HepG2 (cell line): Measurements from ENCODE around the gene MMP25. TPM values are rescaled to one million over a fixed set of nuclear protein-coding genes. Genes with fewer than 3 reads are reported as not detected.

Source experiments
- CHD2 ChIP-seq: IDR thresholded peaks from 2 replicates; pipeline ENCODE4 v1.6.1; 2011; ENCODE audit warnings: low read depth, low read length, improper control_type of control experiment
- HCFC1 ChIP-seq: fragments of 150-350 bp; IDR thresholded peaks from 2 replicates; pipeline ENCODE4 v1.6.1; 2014; ENCODE audit warnings: low read depth, low read length
- HNRNPLL ChIP-seq: fragments of 200-400 bp; formaldehyde crosslinking; IDR thresholded peaks from 2 replicates; pipeline ENCODE4 v1.6.1; 2017; ENCODE audit warnings: mild to moderate bottlenecking, low read depth, low read length; ENCODE audit not compliant: poor library complexity, severe bottlenecking
- IRF2 ChIP-seq: IDR thresholded peaks from 2 replicates; pipeline ENCODE4 v1.6.1; 2018; ENCODE audit warnings: missing genetic modification reagents, missing compliant biosample characterization
- KDM2A ChIP-seq: sonication (generic); formaldehyde crosslinking; IDR thresholded peaks from 2 replicates; pipeline ENCODE4 v1.4.0; 2020; ENCODE audit warnings: low read depth, missing genetic modification reagents, borderline replicate concordance
- KLF16 ChIP-seq, 2 experiments: sonication (generic) in 1 of 2; formaldehyde crosslinking in 1 of 2; IDR thresholded peaks; 2 replicates each; pipeline versions ENCODE4 v1.6.1 to v1.8.0; 2016 to 2023; ENCODE audit warnings: missing genetic modification reagents in 2 of 2, missing compliant biosample characterization in 1 of 2
- NR2F2 ChIP-seq: IDR thresholded peaks from 2 replicates; pipeline ENCODE4 v1.6.1; 2012; ENCODE audit warnings: low read depth, inconsistent platforms, borderline replicate concordance
- PHF20 ChIP-seq: sonication (generic); formaldehyde crosslinking; IDR thresholded peaks from 2 replicates; pipeline ENCODE4 v1.5.0; 2020; ENCODE audit warnings: mild to moderate bottlenecking, missing genetic modification reagents
- POLR2G ChIP-seq: fragments of 200-400 bp; formaldehyde crosslinking; IDR thresholded peaks from 2 replicates; pipeline ENCODE4 v1.6.1; 2018; ENCODE audit warnings: mild to moderate bottlenecking, low read depth, low read length, moderate library complexity
- SP2 ChIP-seq: sonication (generic); formaldehyde crosslinking; IDR thresholded peaks from 2 replicates; pipeline ENCODE4 v1.5.1; 2020; ENCODE audit warnings: mild to moderate bottlenecking, missing genetic modification reagents
- STAT5B ChIP-seq: sonication (generic); formaldehyde crosslinking; IDR thresholded peaks from 2 replicates; pipeline ENCODE4 v1.4.0; 2020; ENCODE audit warnings: missing genetic modification reagents
- SUZ12 ChIP-seq: fragments of 150-350 bp; IDR thresholded peaks from 2 replicates; pipeline ENCODE4 v1.6.1; 2014; ENCODE audit warnings: low read depth, low read length
- ZFP41 ChIP-seq: sonication (generic); formaldehyde crosslinking; IDR thresholded peaks from 2 replicates; pipeline ENCODE4 v1.4.0; 2020; ENCODE audit warnings: mild to moderate bottlenecking, missing genetic modification reagents, borderline replicate concordance
- ZNF337 ChIP-seq: sonication (generic); formaldehyde crosslinking; IDR thresholded peaks from 2 replicates; pipeline ENCODE4 v1.5.1; 2020; ENCODE audit warnings: missing genetic modification reagents, low read depth, mild to moderate bottlenecking, borderline replicate concordance
- ZNF501 ChIP-seq: sonication (generic); formaldehyde crosslinking; IDR thresholded peaks from 2 replicates; pipeline ENCODE4 v1.5.1; 2020; ENCODE audit warnings: mild to moderate bottlenecking, moderate library complexity, missing genetic modification reagents
- polyA plus RNA-seq, 8 experiments: library from polyadenylated mRNA; depleted of rRNA in 3 of 8; stranded (reverse) in 7 of 8; unstranded in 1 of 8; fragments of >200 nt; fragmentation: Illumina TruSeq in 4 of 8; extraction: Trizol in 4 of 8; gene quantifications; 2 replicates each; pipeline versions ENCODE4 v1.2.1 to v1.2.3, GENCODE V29; 2011 to 2016; ENCODE audit warnings: low read depth in 4 of 8, missing spikeins in 1 of 8, mixed read lengths in 1 of 8; ENCODE audit not compliant: insufficient read depth in 1 of 8
- total RNA-seq, 5 experiments: library from RNA; depleted of rRNA; stranded (reverse); fragments of >200 nt; fragmentation: Illumina TruSeq; extraction: Trizol; gene quantifications; 2 replicates each; pipeline ENCODE4 v1.2.3, GENCODE V29; 2016; ENCODE audit warnings: low read depth in 1 of 5
- TF ChIP-seq, protein P1 (sequence below): sonication (generic); formaldehyde crosslinking; IDR thresholded peaks from 2 replicates; pipeline ENCODE4 v1.4.0; 2020; ENCODE audit warnings: low read depth, mild to moderate bottlenecking, missing genetic modification reagents
- TF ChIP-seq, protein P2 (sequence below): IDR thresholded peaks from 2 replicates; pipeline ENCODE4 v1.6.1; 2016; ENCODE audit warnings: missing compliant biosample characterization, missing genetic modification reagents, borderline replicate concordance
- TF ChIP-seq, protein P3 (sequence below): sonication (generic); formaldehyde crosslinking; IDR thresholded peaks from 2 replicates; pipeline ENCODE4 v1.9.0; 2021; ENCODE audit warnings: mild to moderate bottlenecking, missing genetic modification reagents
- TF ChIP-seq, protein P4 (sequence below): sonication (generic); formaldehyde crosslinking; IDR thresholded peaks from 2 replicates; pipeline ENCODE4 v1.8.1; 2023; ENCODE audit warnings: mild to moderate bottlenecking, moderate library complexity, missing genetic modification reagents

The MMP25 gene
- total and polyA plus RNA-seq, 2 of the 13 experiments (the other 11 are each of a cell fraction or from before 2014, with no cell fraction given), result 0.04 to 0.08 TPM

DNA sequence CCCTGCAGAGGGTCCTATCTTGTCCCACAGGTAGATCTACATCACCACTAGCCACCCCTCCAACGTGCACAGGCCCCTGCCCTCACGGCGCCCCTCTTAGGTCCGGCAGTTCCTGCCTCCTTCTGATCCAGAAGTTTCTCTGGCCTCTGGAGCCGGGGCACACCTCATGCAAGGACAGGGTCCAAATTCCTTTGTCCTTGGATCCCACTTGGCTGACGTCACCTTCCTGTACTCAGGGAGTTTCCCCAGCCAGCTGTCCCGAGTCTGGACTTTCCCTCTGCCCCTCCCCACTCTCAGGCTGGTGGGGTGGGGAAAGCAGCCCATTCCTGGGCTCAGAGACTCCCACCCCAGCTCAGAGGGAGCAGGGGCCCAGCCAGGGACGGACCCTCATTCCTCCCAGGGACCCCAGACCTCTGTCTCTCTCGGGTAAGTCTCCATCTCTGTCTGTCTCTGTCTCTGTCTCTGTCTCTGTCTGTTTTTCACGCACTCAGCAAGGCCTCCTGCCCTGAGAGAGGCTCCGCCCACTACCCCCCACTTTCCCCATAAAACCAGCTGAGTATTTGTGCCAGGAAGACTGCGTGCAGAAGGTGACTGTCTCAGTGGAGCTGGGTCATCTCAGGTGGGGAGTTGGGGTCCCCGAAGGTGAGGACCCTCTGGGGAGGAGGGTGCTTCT is 18.8 kb downstream of the MMP25 start, which contains the start of gene IL32 (continued):
- TF ChIP-seq, protein P1, sequence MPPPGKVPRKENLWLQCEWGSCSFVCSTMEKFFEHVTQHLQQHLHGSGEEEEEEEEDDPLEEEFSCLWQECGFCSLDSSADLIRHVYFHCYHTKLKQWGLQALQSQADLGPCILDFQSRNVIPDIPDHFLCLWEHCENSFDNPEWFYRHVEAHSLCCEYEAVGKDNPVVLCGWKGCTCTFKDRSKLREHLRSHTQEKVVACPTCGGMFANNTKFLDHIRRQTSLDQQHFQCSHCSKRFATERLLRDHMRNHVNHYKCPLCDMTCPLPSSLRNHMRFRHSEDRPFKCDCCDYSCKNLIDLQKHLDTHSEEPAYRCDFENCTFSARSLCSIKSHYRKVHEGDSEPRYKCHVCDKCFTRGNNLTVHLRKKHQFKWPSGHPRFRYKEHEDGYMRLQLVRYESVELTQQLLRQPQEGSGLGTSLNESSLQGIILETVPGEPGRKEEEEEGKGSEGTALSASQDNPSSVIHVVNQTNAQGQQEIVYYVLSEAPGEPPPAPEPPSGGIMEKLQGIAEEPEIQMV, result 0 out of 2 replicates have a peak, but pooled peaks have one; percentile 21
- TF ChIP-seq SUZ12 (0 out of 2 replicates have a peak, but pooled peaks have one; percentile 3), HCFC1 (no peak), IRF2 (CRISPR knock-in tag) (peak; percentile 80), POLR2G (peak; percentile 79), NR2F2 (peak; percentile 12; the same call in 1 of the 2 replicates), PHF20 (CRISPR knock-in tag) (no peak; the same call in 1 of the 2 replicates), STAT5B (CRISPR knock-in tag) (no peak), ZFP41 (no peak), ZNF337 (0 out of 2 replicates have a peak, but pooled peaks have one; percentile 27), CHD2 (no peak; the same call in 1 of the 2 replicates), KDM2A (CRISPR knock-in tag) (peak; percentile 65), ZNF501 (CRISPR knock-in tag) (peak; percentile 58; the same call in 1 of the 2 replicates), KLF16 (CRISPR knock-in tag; IDR thresholded peaks at IDR 0.05) (peak in 1 of 2 experiments; percentile 77; a peak in 1 of 4 replicates), HNRNPLL (no peak), SP2 (CRISPR knock-in tag) (no peak)
- TF ChIP-seq, protein P2, sequence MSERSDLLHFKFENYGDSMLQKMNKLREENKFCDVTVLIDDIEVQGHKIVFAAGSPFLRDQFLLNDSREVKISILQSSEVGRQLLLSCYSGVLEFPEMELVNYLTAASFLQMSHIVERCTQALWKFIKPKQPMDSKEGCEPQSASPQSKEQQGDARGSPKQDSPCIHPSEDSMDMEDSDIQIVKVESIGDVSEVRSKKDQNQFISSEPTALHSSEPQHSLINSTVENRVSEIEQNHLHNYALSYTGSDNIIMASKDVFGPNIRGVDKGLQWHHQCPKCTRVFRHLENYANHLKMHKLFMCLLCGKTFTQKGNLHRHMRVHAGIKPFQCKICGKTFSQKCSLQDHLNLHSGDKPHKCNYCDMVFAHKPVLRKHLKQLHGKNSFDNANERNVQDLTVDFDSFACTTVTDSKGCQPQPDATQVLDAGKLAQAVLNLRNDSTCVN (CRISPR knock-in tag), result peak; percentile 98
- TF ChIP-seq, protein P3, sequence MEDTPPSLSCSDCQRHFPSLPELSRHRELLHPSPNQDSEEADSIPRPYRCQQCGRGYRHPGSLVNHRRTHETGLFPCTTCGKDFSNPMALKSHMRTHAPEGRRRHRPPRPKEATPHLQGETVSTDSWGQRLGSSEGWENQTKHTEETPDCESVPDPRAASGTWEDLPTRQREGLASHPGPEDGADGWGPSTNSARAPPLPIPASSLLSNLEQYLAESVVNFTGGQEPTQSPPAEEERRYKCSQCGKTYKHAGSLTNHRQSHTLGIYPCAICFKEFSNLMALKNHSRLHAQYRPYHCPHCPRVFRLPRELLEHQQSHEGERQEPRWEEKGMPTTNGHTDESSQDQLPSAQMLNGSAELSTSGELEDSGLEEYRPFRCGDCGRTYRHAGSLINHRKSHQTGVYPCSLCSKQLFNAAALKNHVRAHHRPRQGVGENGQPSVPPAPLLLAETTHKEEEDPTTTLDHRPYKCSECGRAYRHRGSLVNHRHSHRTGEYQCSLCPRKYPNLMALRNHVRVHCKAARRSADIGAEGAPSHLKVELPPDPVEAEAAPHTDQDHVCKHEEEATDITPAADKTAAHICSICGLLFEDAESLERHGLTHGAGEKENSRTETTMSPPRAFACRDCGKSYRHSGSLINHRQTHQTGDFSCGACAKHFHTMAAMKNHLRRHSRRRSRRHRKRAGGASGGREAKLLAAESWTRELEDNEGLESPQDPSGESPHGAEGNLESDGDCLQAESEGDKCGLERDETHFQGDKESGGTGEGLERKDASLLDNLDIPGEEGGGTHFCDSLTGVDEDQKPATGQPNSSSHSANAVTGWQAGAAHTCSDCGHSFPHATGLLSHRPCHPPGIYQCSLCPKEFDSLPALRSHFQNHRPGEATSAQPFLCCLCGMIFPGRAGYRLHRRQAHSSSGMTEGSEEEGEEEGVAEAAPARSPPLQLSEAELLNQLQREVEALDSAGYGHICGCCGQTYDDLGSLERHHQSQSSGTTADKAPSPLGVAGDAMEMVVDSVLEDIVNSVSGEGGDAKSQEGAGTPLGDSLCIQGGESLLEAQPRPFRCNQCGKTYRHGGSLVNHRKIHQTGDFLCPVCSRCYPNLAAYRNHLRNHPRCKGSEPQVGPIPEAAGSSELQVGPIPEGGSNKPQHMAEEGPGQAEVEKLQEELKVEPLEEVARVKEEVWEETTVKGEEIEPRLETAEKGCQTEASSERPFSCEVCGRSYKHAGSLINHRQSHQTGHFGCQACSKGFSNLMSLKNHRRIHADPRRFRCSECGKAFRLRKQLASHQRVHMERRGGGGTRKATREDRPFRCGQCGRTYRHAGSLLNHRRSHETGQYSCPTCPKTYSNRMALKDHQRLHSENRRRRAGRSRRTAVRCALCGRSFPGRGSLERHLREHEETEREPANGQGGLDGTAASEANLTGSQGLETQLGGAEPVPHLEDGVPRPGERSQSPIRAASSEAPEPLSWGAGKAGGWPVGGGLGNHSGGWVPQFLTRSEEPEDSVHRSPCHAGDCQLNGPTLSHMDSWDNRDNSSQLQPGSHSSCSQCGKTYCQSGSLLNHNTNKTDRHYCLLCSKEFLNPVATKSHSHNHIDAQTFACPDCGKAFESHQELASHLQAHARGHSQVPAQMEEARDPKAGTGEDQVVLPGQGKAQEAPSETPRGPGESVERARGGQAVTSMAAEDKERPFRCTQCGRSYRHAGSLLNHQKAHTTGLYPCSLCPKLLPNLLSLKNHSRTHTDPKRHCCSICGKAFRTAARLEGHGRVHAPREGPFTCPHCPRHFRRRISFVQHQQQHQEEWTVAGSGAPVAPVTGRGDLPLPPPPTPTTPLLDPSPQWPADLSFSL (CRISPR knock-in tag), result no peak
- TF ChIP-seq, protein P4, sequence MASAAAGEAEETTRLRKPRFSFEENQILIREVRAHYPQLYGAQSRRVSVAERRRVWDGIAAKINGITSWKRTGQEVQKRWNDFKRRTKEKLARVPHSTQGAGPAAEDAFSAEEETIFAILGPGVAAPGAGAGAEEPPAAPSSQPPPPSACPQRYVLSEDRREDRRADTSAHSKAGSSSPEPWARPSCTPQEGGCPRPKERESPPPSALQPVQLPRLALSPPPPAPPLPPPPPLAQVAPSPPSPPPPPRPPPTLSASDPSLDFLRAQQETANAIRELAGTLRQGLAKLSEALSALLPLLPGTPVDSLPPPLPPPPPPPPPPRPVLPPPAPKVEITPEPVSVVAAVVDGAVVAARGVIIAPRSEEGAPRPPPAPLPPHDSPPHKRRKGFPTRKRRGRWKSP, result 0 out of 2 replicates have a peak, but pooled peaks have one; percentile 10
